NCI-H748 (cell line): ENCODE data around the gene BLOC1S4.
"Not testable (repeated sequence)": the region's sequence is repeated elsewhere in the genome, so short reads cannot be mapped to it uniquely, and the experiment has no call there.

Source experiments
- DNase-seq: peaks from one replicate; lab custom pipeline; 2025; ENCODE audit not compliant: unreplicated experiment; lab: John Stamatoyannopoulos, UW

Gene BLOC1S4

DNA sequence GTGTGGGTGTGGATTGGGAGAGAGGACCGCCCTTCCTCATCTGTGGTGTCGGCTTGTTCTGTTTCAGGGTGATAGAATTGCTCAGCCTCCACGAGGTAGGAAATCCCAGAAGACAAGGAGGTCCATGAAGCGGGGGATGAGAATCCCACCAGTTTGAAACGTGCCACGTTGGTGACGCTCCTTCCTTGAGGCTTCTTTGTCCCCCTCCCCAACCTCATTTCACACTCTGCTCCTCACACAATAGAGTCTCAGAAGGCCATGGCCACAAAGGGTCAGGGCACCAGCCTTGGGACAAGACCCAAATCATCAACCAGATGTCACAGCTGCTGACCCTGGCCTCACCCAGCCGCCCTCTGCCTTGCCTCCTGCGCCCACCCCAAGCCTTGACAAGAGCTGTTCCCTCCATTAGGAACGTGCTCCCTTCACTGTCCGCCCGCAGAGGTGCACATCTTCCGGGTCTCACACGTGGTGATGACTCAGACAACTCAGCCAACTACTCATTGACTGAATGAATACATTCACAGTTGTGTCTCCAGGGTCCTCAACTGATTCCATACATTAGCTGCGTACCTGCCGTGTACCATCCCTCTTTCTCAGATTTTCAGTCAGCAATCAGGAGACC lies 18.3 kb downstream of the BLOC1S4 start:
- no peak for DNase-seq

- no peak for DNase-seq
Observed at GRCh38 chr4:6739920-6740319, 23.9 kb downstream of the BLOC1S4 start.

GRCh38 chr4:6740347-6740746 lies 24.4 kb downstream of the BLOC1S4 start:
- no peak for DNase-seq

- DNase-seq, result no peak
Observed at GRCh38 chr4:6742507-6742906, 26.5 kb downstream of the BLOC1S4 start.

DNA sequence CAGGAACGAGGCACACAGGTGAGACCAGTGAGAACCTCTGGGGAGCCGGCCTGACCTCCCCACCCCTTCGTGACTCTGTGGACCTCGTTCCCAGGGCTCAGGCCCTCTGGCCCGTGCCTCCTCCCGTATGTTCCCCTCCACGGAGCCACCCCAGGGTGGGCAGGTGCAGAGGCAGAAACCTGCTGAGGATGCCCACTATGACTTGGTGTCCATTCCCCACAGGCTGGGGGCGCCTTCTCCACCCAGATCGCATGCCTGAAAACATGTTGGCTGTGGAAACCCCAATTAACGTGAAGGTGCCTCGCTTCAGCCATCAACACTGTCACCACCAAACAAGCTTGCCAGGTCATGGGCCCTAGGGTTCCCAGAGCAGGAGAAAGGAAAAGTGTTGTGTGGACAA lies 27.0 kb downstream of the BLOC1S4 start:
- DNase-seq, result no peak

- no peak for DNase-seq
Observed at GRCh38 chr4:6746721-6747293, 30.8 kb downstream of the BLOC1S4 start.

GRCh38 chr4:6747294-6748051 lies 31.5 kb downstream of the BLOC1S4 start:
- DNase-seq, result no peak

- no peak for DNase-seq
Observed at GRCh38 chr4:6748286-6748685, 32.3 kb downstream of the BLOC1S4 start.

DNA sequence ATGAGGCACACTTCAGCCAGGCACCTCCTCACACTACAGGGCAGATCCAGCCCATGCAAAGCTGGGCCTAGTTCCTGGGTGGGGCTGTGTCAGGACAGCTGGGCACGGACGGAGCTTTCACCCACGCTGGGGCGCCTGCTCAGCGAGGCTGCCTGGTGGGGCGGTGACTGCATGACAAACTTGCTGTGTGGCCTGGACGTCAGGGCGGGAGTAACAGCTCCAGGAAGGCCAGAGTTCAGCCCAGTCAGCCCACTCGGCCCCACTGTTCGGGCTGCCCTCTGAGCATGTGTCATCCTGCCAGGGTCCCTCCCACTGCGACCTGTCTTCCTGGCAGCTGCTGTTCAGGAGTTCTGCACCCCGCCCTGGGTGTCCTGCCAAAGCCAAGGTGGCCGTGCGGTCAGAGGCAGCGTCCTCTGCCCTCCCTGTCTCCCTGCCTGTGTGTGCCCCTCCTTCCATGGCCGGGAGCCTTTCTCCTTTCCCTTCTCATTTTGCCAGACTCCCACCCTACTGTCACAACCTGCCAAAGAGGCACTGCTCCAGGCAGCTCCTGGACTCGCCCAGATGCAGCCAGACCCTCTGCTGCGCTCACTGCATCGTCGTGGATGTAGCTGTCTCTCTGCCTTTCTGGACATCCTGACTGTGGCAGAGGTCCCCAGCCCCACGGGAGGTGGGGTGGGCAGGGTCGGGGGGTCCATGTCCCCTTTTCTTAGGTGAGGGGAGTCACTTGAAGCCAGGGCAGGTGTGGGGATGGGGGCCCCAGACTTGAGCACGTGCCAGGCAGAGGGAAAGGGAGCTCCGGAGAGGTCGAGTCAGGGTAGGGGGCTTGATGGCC lies 33.6 kb downstream of the BLOC1S4 start:
- DNase-seq, result no peak

DNA sequence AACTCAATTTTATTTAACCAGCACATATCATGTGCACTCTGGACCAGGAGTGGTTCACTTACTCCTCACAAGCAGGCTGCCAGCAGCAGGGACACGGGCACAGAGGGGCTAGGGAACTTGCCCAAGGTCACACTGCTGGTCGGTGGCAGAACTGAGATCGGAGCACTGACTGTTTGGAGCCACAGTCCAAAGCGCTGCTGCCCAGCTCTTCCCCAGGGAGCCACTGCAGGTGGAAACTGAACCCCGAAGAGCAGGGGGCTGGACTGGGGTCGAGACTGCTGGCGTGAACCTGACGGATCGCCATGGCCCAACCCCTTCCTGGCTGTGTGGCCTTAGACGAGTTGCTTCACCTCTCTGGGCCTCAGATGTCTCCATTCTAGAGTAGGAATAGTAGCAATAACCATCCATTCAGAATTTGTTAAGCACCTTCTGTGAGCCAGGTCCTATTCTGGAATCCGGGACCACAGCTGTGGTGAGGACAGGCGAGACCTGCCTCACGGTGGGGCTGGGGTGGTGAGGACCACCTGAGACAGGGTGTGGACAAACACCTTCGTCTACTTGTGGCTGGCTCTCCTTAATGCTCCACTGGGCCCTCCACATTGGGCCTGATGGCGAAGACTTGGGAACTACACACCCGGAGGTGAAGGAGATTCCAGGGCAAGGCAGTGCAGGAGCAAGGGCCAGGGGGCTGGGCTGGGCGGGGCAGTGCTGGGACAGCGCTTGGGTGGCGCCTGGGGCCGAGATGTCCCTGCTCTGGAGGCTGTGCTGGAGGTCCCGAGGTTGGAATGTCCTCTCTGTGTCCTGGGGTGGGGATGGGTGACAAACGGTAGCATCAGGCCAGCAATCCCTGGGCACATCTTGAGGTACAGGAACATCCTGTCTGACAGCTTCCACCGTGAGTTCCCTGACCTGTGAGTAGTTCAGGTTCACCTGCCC lies 34.6 kb downstream of the BLOC1S4 start:
- DNase-seq, result no peak

- DNase-seq, result no peak
Observed at GRCh38 chr4:6751611-6752485, 35.9 kb downstream of the BLOC1S4 start.

GRCh38 chr4:6752486-6752829 lies 36.5 kb downstream of the BLOC1S4 start:
- no peak for DNase-seq

GRCh38 chr4:6753103-6753560 lies 37.2 kb downstream of the BLOC1S4 start:
- DNase-seq, result no peak

GRCh38 chr4:6753891-6754290 lies 37.9 kb downstream of the BLOC1S4 start:
- no peak for DNase-seq

DNA sequence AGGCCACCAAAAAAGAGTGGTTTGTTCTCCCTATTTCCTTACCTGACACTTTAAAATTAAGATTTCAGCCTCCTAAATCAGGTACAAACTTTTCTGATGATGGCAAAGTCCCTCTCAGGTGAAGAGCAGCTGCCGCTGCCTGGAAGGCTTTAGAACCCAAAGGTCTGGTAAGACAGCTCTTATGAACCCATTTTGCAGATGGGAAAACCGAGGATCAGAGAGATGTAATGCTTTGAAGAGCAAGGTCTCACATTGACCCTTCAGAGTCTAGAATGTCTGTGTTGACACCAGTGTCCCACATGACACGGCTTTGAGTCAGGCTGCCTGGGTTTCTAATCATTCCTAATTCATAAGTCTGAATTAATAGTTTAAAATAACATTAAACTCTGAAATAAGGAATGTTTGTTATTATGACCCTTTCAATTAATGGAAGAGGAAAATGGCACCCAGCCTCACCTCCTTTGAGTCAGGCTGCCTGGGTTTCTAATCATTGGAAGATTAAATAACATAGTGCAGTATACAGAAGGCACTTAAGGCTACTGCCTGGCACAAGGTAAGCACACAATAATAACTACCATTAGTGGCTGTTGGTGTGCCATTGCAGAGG lies 38.6 kb downstream of the BLOC1S4 start:
- no peak for DNase-seq

GRCh38 chr4:6755088-6755753 lies 39.2 kb downstream of the BLOC1S4 start:
- no peak for DNase-seq

- DNase-seq, result not testable (repeated sequence)
Observed at GRCh38 chr4:6756345-6756744, 40.4 kb downstream of the BLOC1S4 start.

DNA sequence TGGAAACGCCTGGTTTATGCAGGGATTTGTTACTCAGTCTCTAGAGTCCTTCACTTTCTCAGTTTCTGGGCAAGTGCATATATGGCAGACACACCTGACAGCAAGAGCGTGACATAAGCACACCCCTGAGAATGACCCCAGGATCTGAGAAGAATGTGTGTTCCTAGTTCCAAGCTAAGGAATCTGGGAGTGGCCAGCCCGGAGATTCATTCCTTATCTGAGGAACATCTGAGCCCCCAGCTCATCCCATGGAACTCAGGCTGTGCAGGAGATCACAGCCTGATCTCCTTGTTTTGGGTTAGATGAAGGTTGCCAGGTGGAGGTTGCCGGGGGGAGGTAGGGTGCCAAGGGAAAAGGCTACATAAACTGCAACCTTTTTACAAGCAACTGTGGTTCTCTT lies 42.8 kb downstream of the BLOC1S4 start:
- no peak for DNase-seq

DNA sequence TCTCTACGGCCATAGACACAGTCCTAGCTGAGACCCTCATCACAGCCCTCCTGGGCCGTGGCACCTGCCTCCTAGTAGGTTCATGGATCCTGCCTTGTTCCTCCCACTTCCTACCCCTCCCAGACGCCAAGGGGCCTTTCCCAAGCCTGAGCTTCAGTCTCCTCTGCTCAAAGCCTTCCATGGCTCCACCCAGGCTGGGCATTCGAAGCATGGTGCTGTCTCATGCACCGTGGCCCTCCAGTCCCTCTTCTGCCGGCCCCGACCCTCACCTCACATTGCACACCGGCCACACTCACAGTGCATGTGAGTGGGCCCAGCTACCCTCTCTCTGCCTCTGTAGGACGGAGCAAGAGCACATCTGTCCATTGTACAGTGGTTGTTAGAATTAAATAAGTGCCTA lies 44.9 kb downstream of the BLOC1S4 start:
- DNase-seq, result no peak
